PC-9 (cell line): Measurements from ENCODE around the gene FLT3.

Experiments used
- CTCF ChIP-seq: fragments of 200-600 bp; sonication (generic); conservative IDR thresholded peaks from 2 replicates; pipeline ENCODE4 v1.6.1; 2017; ENCODE audit warnings: mixed run types, antibody characterized with exemption, mild to moderate bottlenecking, moderate library complexity
- EZH2 ChIP-seq: fragments of 200-600 bp; sonication (generic); IDR thresholded peaks from 2 replicates; pipeline ENCODE4 v1.8.0; 2017; ENCODE audit warnings: antibody characterized with exemption, low read depth

- TF ChIP-seq CTCF (no peak), EZH2 (no peak)
These were observed 27.7 kb upstream of the FLT3 start for GRCh38 chr13:28128030-28128429.
